K562 (cell line): ENCODE data around the gene RCC2. TPM values are rescaled to one million over a fixed set of nuclear protein-coding genes. Genes with fewer than 3 reads are reported as not detected.

Source experiments
- CBX1 ChIP-seq: sonication (generic); IDR thresholded peaks from 2 replicates; pipeline ENCODE4 v1.6.1; 2016; ENCODE audit warnings: antibody characterized with exemption, low read depth, mild to moderate bottlenecking
- CREB1 ChIP-seq, 2 experiments: sonication (generic) in 1 of 2; formaldehyde crosslinking in 1 of 2; IDR thresholded peaks; 2 replicates each; pipeline versions ENCODE4 v1.6.1 to v1.8.0; 2012 to 2022; ENCODE audit warnings: inconsistent platforms in 1 of 2, mild to moderate bottlenecking in 1 of 2, missing genetic modification reagents in 1 of 2, moderate library complexity in 1 of 2
- E2F8 ChIP-seq: fragments of 450-650 bp; IDR thresholded peaks from 2 replicates; pipeline ENCODE4 v1.7.1; 2018; ENCODE audit warnings: mild to moderate bottlenecking, low read depth; ENCODE audit not compliant: partially characterized antibody
- HDAC2 ChIP-seq: fragments of 450-650 bp; IDR thresholded peaks from 2 replicates; pipeline ENCODE4 v1.6.1; 2016; ENCODE audit warnings: mild to moderate bottlenecking
- HDAC3 ChIP-seq: fragments of 450-650 bp; IDR thresholded peaks from 2 replicates; pipeline ENCODE4 v1.6.1; 2018; ENCODE audit warnings: borderline replicate concordance, mild to moderate bottlenecking, moderate library complexity; ENCODE audit not compliant: partially characterized antibody
- KDM1A ChIP-seq, 2 experiments: fragments of 450-650 bp; IDR thresholded peaks; 2 replicates each; pipeline ENCODE4 v1.6.1; 2016; ENCODE audit warnings: mild to moderate bottlenecking in 2 of 2
- KDM2B ChIP-seq: fragments of 250-450 bp; sonication (Bioruptor Pico); IDR thresholded peaks from 2 replicates; pipeline ENCODE4 v1.8.0; 2021; ENCODE audit warnings: mild to moderate bottlenecking, moderate library complexity
- KLF10 ChIP-seq: fragments of 250-450 bp; sonication (Bioruptor Pico); IDR thresholded peaks from 2 replicates; pipeline ENCODE4 v1.6.1; 2021; ENCODE audit warnings: matching md5 sums
- KLF13 ChIP-seq: fragments of 450-650 bp; IDR thresholded peaks from 2 replicates; pipeline ENCODE4 v1.6.1; 2016; ENCODE audit warnings: missing genetic modification characterization, low read depth, mild to moderate bottlenecking, missing compliant biosample characterization, moderate library complexity, borderline replicate concordance
- L3MBTL2 ChIP-seq: fragments of 450-650 bp; IDR thresholded peaks from 2 replicates; pipeline ENCODE4 v1.6.1; 2016; ENCODE audit warnings: mild to moderate bottlenecking, moderate library complexity
- MAZ ChIP-seq, 2 experiments: fragments of 450-650 bp in 1 of 2; sonication (generic) in 1 of 2; formaldehyde crosslinking; IDR thresholded peaks in 1 of 2; conservative IDR thresholded peaks in 1 of 2; 2 replicates each; pipeline versions ENCODE4 v1.4.0 to v1.5.0; 2020; ENCODE audit warnings: mild to moderate bottlenecking in 1 of 2, missing genetic modification reagents in 1 of 2
- MYNN ChIP-seq, 2 experiments: sonication (generic); formaldehyde crosslinking in 1 of 2; IDR thresholded peaks; 2 replicates each; pipeline versions ENCODE4 v1.5.0 to v1.6.1; 2016 to 2020; ENCODE audit warnings: antibody characterized with exemption in 1 of 2, missing genetic modification reagents in 1 of 2
- NFIX ChIP-seq: fragments of 250-450 bp; sonication (Bioruptor Pico); IDR thresholded peaks from 2 replicates; pipeline ENCODE4 v1.4.0; 2020; ENCODE audit warnings: low read depth, mild to moderate bottlenecking, moderate library complexity
- NKRF ChIP-seq: fragments of 450-650 bp; IDR thresholded peaks from 2 replicates; pipeline ENCODE4 v1.6.1; 2016; ENCODE audit warnings: borderline replicate concordance
- NR4A1 ChIP-seq, 2 experiments: fragments of 250-450 bp in 1 of 2; fragments of 450-650 bp in 1 of 2; sonication (Bioruptor Pico) in 1 of 2; IDR thresholded peaks; 2 replicates each; pipeline versions ENCODE4 v1.4.0 to v1.6.1; 2016 to 2020; ENCODE audit warnings: mild to moderate bottlenecking in 2 of 2, missing compliant biosample characterization in 1 of 2, missing genetic modification characterization in 1 of 2, moderate library complexity in 1 of 2
- RFX7 ChIP-seq: fragments of 250-450 bp; sonication (Bioruptor Pico); IDR thresholded peaks from 2 replicates; pipeline ENCODE4 v1.5.1; 2021; ENCODE audit warnings: mild to moderate bottlenecking
- THRAP3 ChIP-seq: fragments of 450-650 bp; IDR thresholded peaks from 2 replicates; pipeline ENCODE4 v1.6.1; 2016; ENCODE audit warnings: mild to moderate bottlenecking, inconsistent platforms, borderline replicate concordance
- TRIM28 ChIP-seq: fragments of 450-650 bp; IDR thresholded peaks from 2 replicates; pipeline ENCODE4 v1.6.1; 2017
- XRCC3 ChIP-seq: fragments of 450-650 bp; IDR thresholded peaks from 2 replicates; pipeline ENCODE4 v1.6.1; 2017; ENCODE audit warnings: mild to moderate bottlenecking, moderate library complexity
- ZKSCAN3 ChIP-seq: fragments of 250-450 bp; sonication (Bioruptor Pico); IDR thresholded peaks from 2 replicates; pipeline ENCODE4 v1.4.0; 2020
- ZNF197 ChIP-seq: fragments of 200-800 bp; sonication (Bioruptor generic); IDR thresholded peaks from 2 replicates; pipeline ENCODE4 v1.6.1; 2016; ENCODE audit warnings: low read depth, missing genetic modification characterization, missing compliant biosample characterization
- polyA plus RNA-seq, 8 experiments: library from polyadenylated mRNA; depleted of rRNA in 4 of 8; stranded (reverse) in 5 of 8; unstranded in 3 of 8; fragments of >200 nt; fragmentation: Nextera tagmentation in 2 of 8; fragmentation: Illumina TruSeq in 1 of 8; extraction: Ambion mirVana in 2 of 8; extraction: Trizol in 1 of 8; gene quantifications; 2 replicates each; pipeline versions ENCODE4 v1.2.1 to v1.2.3, GENCODE V29; 2011 to 2014; ENCODE audit warnings: inconsistent platforms in 1 of 8, missing spikeins in 1 of 8
- total RNA-seq, 7 experiments: library from RNA; depleted of rRNA in 6 of 7; stranded (reverse); fragments of >200 nt in 6 of 7; fragmentation: Illumina TruSeq in 2 of 7; extraction: Trizol in 2 of 7; gene quantifications; 2 replicates each; pipeline versions ENCODE4 v1.2.1 to v1.2.3, GENCODE V29; 2011 to 2021; ENCODE audit warnings: low replicate concordance in 1 of 7
- TF ChIP-seq, protein P1 (sequence below): fragments of 250-450 bp; sonication (Bioruptor Pico); IDR thresholded peaks from 2 replicates; pipeline ENCODE4 v1.8.0; 2021; ENCODE audit warnings: mild to moderate bottlenecking, moderate library complexity

The RCC2 gene
- total and polyA plus RNA-seq, 9 of the 15 experiments (the other 6 are each of a cell fraction or from before 2014, with no cell fraction given) = 31.8 to 292 (median 116) TPM

DNA sequence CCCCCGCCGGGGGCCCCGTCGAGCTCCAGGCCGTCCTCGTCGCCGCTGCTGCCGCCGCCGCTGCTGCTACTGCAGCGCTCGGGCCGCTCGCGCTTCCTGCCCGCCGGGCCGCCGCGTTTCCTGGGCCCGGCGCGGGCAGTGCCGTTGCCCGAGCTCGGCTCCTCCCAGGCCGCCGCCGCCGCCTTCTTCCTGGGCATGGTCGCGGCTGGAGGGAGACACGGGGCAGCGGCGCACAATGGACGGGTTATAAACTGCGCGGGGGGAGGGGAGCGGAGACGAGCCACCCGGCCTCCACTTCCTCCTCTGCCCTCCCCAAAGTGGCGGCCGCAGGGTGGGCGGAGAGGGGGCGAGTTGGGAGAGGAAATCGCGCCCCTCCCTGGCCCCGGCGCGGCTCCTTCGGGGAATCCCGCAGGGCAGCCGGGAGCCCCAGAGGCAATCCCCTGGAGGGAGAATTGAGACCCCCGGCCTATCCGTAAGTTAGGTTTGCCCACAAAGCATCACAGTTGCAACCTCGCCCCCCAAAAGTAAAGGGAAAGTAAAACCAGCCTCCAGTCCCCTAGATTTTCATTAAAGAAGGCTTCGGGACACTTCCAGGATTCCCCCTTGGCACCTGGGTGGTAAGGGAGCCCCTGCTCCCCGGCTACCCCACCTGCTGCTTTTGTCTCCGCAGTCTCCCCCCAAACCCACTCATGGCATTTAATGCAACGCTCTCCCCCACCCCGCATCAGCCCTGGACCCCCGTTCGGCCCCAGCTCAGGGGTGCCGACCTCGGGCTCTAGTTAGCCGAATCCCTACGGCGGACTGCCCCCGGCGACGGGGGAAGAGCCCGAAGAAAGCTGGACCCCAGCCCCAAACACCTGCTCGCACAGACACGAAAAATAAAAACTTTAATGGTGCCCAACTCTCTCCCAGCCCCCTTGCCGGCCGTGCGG lies 893 bp downstream of the RCC2 start (continued):
- TF ChIP-seq MAZ (CRISPR knock-in tag; conservative IDR thresholded peaks at IDR 0.05 in 1 of 2, IDR thresholded peaks at IDR 0.05 in 1 of 2) = peak; percentile 74; a peak in 3 of 4 replicates
- TF ChIP-seq KLF13 (tag) = peak; percentile 39; the same call in 1 of the 2 replicates
- TF ChIP-seq KDM1A (IDR thresholded peaks at IDR 0.05) = no peak
- no peak for TF ChIP-seq NKRF
- no peak for TF ChIP-seq HDAC3
- no peak for TF ChIP-seq TRIM28
- peak; percentile 53; the same call in 1 of the 2 replicates for TF ChIP-seq CREB1 (IDR thresholded peaks at IDR 0.05)
- no peak for TF ChIP-seq CREB1 (CRISPR knock-in tag; IDR thresholded peaks at IDR 0.05)
- TF ChIP-seq, protein P1, sequence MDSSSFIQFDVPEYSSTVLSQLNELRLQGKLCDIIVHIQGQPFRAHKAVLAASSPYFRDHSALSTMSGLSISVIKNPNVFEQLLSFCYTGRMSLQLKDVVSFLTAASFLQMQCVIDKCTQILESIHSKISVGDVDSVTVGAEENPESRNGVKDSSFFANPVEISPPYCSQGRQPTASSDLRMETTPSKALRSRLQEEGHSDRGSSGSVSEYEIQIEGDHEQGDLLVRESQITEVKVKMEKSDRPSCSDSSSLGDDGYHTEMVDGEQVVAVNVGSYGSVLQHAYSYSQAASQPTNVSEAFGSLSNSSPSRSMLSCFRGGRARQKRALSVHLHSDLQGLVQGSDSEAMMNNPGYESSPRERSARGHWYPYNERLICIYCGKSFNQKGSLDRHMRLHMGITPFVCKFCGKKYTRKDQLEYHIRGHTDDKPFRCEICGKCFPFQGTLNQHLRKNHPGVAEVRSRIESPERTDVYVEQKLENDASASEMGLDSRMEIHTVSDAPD (CRISPR knock-in tag) = no peak
- TF ChIP-seq KLF10 (CRISPR knock-in tag) = no peak
- no peak for TF ChIP-seq MYNN (IDR thresholded peaks at IDR 0.05)
- TF ChIP-seq MYNN (CRISPR knock-in tag; IDR thresholded peaks at IDR 0.05) = no peak
- no peak for TF ChIP-seq THRAP3
- TF ChIP-seq ZKSCAN3 = no peak
- no peak for TF ChIP-seq E2F8
- TF ChIP-seq XRCC3 = no peak
- no peak for TF ChIP-seq CBX1
- no peak for TF ChIP-seq KDM2B (CRISPR knock-in tag)
- TF ChIP-seq RFX7 (CRISPR knock-in tag) = no peak
- TF ChIP-seq ZNF197 (CRISPR knock-in tag) = no peak
- TF ChIP-seq NFIX = no peak
- TF ChIP-seq L3MBTL2 = no peak
- TF ChIP-seq NR4A1 (CRISPR knock-in tag; IDR thresholded peaks at IDR 0.05) = no peak
- no peak for TF ChIP-seq NR4A1 (tag; IDR thresholded peaks at IDR 0.05)
- TF ChIP-seq HDAC2 = no peak
